Stimulated activated CD4-positive, alpha-beta T cell treated with anti-CD3 and anti-CD28 coated beads, Interleukin-15, amount 100 ng/mL, for 48 hours (primary cell): ENCODE measurements around the gene ZNF223.

Source experiments
- DNase-seq, 2 donors: peaks; one replicate each; pipeline ENCODE4 v3.0.0-alpha.2; 2020; ENCODE audit warnings: low read depth in 2 of 2

ZNF223 gene

DNA sequence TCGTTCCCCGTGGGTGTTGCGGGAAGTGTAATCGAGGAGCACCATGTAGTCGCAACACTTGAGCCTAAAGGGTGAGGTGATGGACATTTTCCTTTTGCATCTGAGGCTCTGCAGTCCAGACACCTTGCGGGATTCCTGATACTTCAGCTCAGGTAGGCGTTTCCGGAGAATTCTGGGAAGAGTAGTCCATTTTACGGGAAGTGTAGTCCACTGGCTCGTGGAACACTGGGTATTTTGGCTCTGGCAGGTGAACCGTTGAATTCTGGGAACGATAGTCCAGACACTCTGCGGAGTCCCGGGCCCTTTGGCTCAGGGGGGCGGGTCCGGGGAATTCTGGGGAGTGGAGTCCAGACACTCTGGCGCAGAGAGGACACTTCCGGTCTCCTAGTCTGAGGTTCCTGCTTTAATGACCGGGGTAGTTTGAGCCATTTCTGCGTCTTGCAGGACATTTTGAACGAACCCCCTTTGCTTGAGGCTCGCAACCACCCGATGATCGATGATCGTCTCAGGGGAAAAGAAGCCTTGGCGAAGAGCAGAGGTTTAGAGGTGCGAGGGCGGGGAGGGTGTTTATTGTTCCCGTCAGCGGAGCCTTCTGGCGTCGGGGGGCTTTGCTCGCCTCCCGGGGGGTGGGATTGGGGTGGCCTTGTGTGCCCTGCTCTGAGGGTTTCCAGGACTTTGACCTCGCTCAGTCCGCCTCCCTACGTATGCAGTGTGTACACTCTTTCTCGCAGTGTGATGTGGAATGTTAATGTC is at the start of gene ZNF223:
ZNF223 (plus strand) TSS at position 387 of the 753 bp plus-strand sequence. CDS start 3,141 bp downstream, outside the sequence.
- peak; percentile 14 to 23 for DNase-seq

DNA sequence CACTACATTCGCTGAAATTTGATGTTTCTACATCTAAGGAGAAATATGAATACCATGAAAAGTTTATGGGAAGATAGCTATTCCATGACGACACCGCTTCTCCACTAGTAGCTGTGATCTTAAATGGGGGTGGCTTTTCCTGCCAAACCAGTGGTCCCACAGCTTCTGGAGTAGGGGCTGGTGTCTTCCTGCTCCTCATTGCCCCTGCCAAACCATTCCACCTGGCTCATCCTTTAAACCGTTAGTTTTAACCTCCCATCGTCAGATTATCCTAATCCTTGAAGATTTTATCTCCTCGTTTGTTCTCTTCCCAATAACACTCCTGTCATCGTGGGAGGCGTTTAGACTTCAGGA is 49.6 kb upstream of the ZNF223 start:
- DNase-seq: no peak

DNA sequence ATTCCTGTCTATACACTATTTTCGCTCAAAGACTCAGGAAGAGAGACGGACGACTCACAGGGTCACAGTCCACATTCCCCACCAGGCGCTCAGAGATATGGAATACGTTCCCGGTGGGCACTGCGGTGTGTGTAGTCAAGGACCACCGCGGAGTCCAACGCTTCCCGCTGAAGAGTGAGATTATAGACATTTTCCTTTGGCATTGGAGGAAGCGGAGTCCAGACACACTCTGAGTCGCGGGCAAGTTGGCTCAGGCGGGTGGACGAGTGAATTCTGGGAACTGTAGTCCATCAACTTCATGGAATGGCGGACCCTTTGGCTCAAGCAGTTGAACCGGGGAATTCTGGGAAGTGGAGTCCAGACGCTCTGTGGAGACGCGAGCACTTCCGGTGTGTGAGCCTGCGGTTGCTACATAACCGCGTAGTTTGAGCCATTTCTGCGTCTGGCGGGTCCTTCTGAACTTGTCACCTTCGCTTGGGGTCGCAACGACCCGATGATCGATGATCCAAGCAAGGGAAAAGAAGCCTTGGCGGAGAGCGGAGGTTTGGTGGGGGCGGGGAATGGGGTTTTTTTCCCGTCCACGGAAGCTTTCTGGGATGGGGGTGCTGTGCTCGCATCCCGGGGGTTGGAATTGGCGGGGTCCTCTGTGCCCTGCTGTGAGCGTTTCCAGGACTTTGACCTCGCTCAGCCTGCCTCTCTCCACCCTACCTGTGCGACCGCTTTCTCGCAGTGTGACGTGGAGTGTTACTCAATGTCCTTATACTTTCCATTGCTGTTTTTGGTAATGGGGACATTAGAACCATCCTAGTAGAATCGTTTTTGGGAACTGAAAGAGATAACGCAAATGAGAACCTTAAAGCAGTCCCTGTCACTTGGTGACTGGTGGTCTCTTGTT is 49.0 kb upstream of the ZNF223 start, which contains the start of gene ZNF230:
ZNF230 (plus strand) TSS at position 392 of the 895 bp plus-strand sequence. CDS start 4,122 bp downstream, outside the sequence.
- DNase-seq: peak; percentile 76 to 81

DNA sequence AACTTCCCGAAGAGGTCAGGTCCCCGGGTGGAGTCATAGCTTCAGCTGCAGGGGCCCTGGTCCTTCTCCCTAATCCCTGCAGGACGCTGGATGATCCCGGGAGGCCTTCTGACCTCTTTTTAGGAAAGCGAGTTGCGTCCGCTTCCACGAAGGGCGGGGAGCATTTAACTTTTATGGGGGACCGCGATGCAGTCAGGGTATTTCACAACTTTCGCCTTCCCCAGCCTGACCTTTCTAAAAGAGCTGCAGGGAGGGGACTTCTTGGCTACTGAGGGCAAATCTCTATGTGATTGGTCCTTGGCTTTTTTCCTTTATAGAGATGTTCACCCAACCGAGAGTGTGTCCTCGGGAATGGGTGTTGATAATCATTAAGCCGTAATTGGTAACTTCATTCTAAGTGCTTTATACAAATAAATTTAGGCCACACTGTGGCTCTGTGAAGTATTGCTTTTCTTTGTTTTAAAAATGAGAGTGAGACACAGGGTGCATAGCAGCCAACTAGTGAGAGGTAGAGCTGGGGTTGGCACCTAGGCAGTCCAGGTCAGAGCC is 48.3 kb upstream of the ZNF223 start:
- DNase-seq: no peak

DNA sequence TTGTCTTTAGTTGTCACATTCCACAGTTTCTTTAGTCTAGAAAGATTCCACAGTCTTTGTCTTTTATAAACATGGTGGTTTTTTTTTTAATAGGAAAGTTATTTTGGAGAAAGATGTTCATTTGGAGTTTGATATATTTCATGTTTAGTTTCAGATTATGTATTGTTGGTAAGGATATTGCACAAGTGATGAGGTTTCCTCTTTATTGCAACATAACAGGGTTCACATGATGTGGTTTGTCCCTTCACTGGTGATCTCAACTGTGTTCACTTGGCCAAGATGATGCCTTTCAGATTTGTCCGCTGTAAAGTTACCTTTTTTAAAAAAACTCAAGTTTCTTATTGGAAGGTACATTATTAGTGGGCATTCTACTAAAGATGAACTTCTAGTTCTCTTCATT is 45.9 kb upstream of the ZNF223 start:
- DNase-seq: no peak

DNA sequence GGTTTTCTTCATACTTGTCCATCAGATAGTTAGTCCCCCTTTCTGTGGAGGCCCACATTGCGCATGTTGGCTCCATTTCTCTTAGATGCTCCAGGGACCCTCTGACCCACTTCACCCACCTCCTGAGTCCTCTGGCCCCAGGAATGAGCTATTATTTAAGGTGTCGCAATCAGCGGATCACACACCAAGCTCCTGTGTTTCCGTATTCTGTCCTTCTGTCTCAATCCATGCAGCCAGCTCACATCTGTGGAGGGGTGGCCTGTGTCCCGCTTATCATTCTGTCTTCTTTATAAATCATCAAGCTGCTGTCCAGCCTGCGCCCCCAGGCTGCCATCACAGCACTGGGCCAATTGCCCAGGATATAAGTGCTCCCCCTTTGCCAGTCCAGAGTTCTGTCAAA is 44.4 kb upstream of the ZNF223 start:
- no peak for DNase-seq

DNA sequence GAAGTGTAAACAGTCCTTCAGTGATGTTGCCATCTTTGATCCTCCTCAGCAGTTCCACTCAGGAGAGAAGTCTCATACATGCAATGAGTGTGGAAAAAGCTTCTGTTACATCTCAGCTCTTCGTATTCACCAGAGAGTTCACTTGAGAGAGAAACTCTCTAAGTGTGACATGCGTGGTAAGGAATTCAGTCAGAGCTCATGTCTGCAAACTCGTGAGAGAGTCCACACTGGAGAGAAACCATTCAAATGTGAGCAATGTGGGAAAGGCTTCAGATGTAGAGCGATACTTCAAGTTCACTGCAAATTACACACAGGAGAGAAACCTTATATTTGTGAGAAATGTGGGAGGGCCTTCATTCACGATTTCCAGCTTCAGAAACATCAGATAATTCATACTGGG is 41.4 kb upstream of the ZNF223 start:
- DNase-seq: no peak

DNA sequence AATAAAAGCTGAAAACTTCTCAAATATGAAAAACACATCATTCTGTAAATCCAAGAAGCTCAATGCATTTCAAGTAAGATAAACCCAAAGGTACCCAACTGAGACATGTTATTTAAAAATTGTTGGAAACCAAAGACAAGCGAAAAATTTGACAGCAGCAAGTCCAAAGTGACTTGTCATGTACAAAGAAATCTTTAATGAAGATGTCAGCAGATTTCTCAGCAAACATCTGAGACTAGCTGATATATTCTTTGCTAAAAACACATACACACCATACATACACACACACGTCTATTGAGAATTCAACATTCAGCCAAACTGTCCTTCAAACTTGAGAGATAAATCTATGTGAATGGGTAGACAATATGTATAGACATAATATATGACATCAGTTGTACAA is 32.3 kb upstream of the ZNF223 start:
- DNase-seq: no peak

DNA sequence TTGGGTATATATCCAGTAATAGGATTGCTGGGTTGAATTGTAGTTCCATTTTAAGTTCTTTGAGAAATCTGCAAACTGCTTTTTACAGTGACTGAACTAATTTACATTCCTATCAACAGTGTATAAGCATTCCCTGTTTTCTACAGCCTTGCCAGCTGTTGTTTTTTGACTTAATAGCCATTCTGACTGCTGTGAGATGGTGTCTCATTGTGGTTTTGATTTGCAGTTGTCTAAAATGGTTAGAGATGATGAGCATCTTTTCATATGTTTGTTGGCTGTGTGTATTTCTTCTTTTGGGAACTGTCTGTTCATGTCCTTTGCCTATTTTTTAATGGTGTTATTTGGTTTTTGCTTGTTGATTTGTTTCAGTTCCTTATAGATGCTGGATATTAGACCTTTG is 30.6 kb upstream of the ZNF223 start:
- no peak for DNase-seq

DNA sequence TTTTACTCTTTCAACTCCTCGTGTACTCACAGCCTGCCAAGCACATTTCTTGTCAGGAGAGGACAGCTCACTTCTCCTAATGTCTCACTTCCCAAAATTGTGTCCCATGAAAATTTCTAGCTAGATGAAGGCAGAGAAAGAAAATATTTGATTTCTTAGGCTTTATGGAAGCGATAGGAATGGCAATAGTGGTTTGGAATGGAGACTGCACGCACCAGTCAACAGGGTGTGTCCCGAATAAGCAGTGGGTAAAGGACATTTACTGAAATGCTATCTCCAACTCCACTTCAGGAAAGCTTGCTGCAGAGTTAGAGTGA is 27.0 kb upstream of the ZNF223 start:
- no peak for DNase-seq

DNA sequence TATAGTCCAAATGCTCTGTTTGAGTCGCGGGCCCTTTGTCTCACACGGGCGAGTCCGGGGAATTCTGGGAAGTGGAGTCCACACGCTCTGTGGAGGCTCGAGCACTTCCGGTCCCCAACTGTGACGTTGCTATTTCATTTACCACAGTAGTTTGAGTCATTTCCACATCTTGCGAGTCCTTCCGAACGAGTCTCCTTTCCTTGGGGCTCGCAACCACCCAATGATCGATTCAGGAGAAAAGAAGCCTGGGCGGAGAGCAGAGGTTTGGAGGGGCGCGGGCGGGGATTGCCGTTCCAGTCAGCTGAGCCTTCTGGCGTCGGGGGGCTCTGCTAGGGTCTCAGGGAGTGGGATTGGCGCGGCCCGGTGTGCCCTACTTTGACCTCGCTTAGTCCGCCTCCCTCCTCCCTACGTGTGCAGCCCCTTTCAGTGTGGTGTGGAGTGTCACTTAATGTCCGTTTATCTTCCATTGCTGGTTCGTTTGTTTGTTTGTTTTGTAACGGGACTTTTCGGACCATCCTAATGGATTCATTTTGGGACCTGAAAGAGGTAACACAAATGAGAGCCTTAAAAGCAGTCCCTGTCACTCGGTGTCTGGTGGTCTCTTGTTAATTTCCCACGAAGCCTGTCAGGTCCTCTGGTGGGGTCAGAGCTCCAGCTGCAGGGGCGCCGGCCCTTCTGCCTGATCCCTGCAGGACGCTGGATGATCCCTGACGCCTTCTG is 26.5 kb upstream of the ZNF223 start, which contains the start of gene ZNF222:
ZNF222 (plus strand) TSS at position 163 of the 720 bp plus-strand sequence; CDS start at position 221, 58 bp downstream.
- DNase-seq: peak; percentile 63 to 78

DNA sequence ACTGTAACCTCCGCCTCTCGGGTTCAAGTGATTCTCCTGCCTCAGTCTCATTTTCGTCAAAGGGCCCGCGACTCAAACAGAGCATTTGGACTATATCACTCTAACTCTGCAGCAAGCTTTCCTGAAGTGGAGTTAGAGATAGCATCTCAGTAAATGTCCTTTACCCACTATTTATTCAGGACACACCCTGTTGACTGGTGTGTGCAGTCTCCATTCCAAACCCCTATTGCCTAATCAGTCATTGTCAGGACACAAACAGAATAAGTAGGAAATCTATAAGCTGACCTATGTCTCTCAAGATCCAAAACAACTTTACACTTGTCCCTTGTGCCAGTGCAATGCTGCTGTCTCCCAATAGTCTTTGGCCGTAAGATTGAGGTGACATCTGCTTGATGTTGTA is 25.2 kb upstream of the ZNF223 start:
- no peak for DNase-seq

DNA sequence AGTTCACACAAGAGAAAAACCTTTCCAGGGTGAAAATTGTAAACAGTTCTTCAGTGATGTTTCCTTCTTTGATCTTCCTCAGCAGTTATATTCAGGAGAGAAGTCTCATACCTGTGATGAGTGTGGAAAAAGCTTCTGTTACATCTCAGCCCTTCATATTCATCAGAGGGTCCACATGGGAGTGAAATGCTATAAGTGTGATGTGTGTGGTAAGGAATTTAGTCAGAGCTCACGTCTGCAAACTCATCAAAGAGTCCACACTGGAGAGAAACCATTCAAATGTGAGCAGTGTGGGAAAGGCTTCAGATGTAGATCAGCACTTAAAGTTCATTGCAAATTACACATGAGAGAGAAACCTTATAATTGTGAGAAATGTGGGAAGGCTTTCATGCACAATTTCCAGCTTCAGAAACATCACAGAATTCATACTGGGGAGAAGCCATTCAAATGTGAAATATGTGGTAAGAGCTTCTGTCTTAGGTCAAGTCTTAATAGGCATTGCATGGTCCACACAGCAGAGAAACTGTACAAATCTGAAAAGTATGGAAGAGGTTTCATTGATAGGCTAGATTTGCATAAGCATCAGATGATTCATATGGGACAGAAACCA is 19.7 kb upstream of the ZNF223 start:
- no peak for DNase-seq

DNA sequence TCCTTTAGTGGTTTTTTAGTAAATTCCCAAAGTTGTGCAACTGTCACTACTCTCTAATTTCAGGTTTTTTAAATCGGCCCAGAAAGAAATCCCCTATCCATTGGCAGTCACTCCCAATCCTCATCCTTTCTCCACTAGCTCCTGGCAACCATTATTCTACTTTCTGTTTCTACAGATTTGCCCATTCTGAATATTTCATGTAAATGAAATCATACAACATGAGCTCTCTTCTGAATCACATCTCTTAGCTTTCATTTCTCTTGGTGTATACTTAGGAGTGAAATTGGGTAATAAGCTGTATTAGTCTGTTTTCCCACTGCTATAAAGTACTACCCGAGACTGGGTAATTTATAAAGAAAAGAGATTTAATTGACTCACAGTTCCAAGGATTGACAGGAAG is 9.7 kb upstream of the ZNF223 start:
- no peak for DNase-seq

DNA sequence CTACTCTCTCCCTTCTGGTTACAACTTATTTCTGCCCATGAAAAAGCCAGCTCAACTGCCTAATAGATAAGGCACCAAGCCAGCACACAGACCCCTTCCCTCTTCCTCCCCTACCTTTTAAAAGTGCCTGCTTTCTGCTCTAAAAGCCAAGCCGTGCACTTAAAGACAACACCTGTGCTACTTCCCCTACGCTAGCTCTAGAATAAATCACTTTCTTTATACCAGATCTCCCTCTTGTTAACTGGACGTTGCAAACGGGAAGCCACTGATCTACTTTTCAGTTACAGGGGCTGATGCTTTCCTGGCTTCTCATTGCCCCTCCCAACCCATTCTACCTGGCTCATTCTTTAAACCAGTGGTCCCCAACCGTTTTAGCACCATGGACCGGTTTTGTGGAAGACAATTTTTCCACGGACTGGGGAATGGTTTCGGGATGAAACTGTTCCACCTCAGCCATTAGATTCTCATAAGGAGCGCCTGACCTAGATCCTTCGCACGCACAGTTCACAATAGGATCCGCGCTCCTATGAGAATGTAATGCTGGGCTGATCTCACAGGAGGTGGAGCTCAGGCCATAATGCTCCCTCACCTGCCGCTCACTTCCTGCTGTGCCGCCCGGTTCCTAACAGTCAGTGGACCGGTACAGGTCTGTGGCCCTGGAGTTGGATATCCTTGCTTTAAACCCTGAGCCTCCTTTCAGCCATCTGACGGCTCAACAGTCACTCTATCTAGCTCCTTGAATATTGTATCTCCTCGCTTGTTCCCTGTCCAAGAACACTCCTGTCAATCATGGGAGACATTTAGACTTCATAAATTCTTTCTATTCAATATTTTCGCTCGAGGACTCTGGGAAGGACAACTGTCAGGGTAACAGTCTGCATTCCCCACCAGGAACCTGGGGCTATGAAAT is 841 bp upstream of the ZNF223 start:
- DNase-seq: peak; percentile 4 to 5

DNA sequence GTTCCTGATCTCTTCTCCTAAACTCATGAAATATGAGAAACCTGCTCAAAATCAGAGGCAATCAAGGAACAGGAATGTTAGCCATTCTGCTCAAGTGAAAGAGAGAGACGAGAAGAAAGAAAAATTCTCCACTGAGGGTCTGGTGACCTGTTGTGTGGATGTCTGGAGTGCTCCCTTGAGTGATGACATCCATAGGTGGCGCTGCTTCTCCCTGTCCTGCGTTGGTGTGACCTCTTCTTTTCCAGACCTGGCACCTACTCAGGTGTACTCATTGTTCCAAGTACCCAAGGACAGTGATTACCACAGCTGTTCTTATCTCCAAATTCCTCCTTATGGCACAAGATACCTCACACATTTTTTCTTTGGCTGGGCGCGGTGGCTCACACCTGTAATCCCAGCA is 4.0 kb downstream of the ZNF223 start:
- DNase-seq: no peak

DNA sequence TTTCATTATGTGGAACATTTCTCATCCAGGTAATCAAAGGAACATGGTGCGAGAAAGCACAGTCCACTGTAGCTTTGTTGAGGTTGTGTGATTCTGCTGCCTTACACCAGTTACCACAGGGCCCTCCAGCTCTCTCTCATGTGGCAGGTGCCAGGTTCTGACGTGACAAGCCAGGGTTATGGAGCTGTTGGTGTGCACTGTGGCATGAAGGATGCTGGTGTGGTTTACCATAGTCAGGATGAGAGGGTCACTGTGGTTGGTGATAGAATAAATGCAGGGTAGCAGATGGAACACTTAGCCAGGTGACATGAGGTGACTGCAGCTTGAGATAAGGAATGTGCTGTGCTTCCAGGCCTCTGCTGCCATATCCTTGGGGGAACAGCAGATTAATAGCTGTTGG is 7.4 kb downstream of the ZNF223 start:
- DNase-seq: no peak

DNA sequence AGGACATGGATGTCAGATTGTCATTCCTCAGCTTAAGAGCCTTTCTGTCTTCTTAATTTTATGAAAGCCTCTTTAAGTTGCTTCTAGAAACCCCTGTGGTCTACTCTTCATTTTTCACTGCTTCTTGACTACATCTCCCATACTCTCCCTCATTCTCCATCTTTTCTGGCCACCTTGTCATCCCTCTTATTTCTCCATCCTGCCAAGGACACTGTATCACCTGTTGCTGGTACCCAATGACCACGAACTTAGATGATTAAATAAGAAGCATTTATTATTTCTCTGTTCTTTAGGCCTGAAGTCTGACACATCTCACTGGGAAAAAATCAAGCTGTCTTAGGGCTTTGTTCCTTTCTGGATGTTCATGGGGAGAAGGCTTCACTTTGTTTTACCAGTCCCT is 9.2 kb downstream of the ZNF223 start:
- no peak for DNase-seq

DNA sequence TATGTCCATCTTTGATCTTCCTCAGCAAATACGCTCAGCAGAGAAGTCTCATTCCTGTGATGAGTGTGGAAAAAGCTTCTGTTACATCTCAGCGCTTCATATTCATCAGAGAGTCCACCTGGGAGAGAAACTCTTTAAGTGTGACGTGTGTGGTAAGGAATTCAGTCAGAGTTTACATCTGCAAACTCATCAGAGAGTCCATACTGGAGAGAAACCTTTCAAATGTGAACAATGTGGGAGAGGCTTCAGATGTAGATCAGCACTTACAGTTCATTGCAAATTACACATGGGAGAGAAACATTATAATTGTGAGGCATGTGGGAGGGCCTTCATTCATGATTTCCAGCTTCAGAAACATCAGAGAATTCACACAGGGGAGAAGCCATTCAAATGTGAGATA is 14.5 kb downstream of the ZNF223 start:
- DNase-seq: no peak

DNA sequence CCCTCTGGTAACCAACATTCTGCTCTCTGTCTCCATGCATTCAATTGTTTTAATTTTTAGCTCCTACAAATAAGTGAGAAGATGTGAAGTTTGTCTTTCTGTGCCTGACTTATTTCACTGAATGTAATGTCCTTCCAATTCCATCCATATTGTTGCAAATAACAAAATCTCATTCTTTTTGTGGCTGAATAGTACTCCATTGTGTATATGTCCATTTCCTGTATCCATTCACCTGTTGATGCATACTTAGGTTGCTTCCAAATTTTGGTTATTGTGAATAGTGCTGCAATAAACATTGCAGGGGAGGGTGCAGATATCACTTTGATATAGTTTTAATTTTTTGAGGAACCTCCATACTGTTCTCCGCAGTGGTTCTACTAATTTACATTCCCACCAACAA is 17.6 kb downstream of the ZNF223 start:
- no peak for DNase-seq
